Endothelial cell of umbilical vein (primary cell): Measurements from ENCODE around the gene TPRG1L. TPM values are rescaled to one million over a fixed set of nuclear protein-coding genes. Genes with fewer than 3 reads are reported as not detected.

Experiments used
- BruUV-seq: library from RNA; stranded (reverse); fragments of 400-500 nt; replicated peaks from 2 replicates; lab custom pipeline; 2021; lab: Mats Ljungman, UMichigan
- CTCF ChIA-PET: fragments of 300-600, 350-600 bp; sonication (Branson Sonifier 250); formaldehyde crosslinking; loops from one replicate; lab custom pipeline; 2021; ENCODE audit warnings: antibody characterized with exemption, inconsistent platforms; lab: Charles Lee
- POLR2A ChIA-PET: fragments of 300-600, 350-600 bp; sonication (Branson Sonifier 250); formaldehyde crosslinking; loops from one replicate; lab custom pipeline; 2021; ENCODE audit warnings: antibody characterized with exemption, inconsistent platforms; lab: Charles Lee
- DNase-seq: peaks from one replicate; pipeline ENCODE4 v3.0.0-alpha.2; 2011; ENCODE audit warnings: low read depth, low spot score
- FAIRE-seq: peaks from 2 replicates; lab custom pipeline; 2011; peaks lifted over from hg19 to GRCh38; lab: Jason Lieb, UNC
- H2AFZ ChIP-seq: 2 replicates; pipeline ENCODE4 v1.6.0; 2012; ENCODE audit warnings: low read depth, low read length, control low read depth, inconsistent platforms
- H3K27ac ChIP-seq: 2 replicates; pipeline ENCODE4 v1.5.1; 2011; ENCODE audit warnings: low read depth, mild to moderate bottlenecking, control low read depth, low read length, moderate library complexity; ENCODE audit not compliant: insufficient read depth
- H3K27me3 ChIP-seq, 2 experiments: 2 replicates each; pipeline versions ENCODE4 v1.6.0 to v1.6.1; 2011; ENCODE audit warnings: low read length in 2 of 2, mixed read lengths in 1 of 2; ENCODE audit not compliant: control insufficient read depth in 2 of 2, insufficient read depth in 2 of 2
- H3K36me3 ChIP-seq, 2 experiments: 2 replicates in 1 of 2; 3 replicates in 1 of 2; pipeline ENCODE4 v1.5.1; 2011; ENCODE audit warnings: low read length in 2 of 2, mild to moderate bottlenecking in 1 of 2, moderate library complexity in 1 of 2; ENCODE audit not compliant: control insufficient read depth in 2 of 2, insufficient read depth in 2 of 2; ENCODE audit errors: extremely low read depth in 1 of 2
- H3K4me1 ChIP-seq: 3 replicates; pipeline ENCODE4 v1.5.1; 2011; ENCODE audit warnings: mild to moderate bottlenecking, low read length; ENCODE audit not compliant: control insufficient read depth, insufficient read depth; ENCODE audit errors: extremely low read depth
- H3K4me2 ChIP-seq: 2 replicates; pipeline ENCODE4 v1.6.1; 2011; ENCODE audit warnings: low read length, control low read depth, mixed read lengths; ENCODE audit not compliant: insufficient read depth
- H3K4me3 ChIP-seq, 3 experiments: fragments of 200-600 bp in 1 of 3; sonication (generic), shearing (Covaris generic) in 1 of 3; replicated peaks in 1 of 3; 2 replicates each; pipeline ENCODE4 v1.5.1; 2011 to 2016; ENCODE audit warnings: control low read depth in 3 of 3, low read length in 3 of 3, mild to moderate bottlenecking in 2 of 3, inconsistent platforms in 1 of 3, low read depth in 1 of 3, moderate library complexity in 1 of 3; ENCODE audit not compliant: insufficient read depth in 1 of 3
- H3K79me2 ChIP-seq: 2 replicates; pipeline ENCODE4 v1.6.0; 2012; ENCODE audit warnings: low read length, inconsistent platforms; ENCODE audit not compliant: control insufficient read depth, insufficient read depth
- H3K9ac ChIP-seq: replicated peaks from 2 replicates; pipeline ENCODE3; 2011; ENCODE audit warnings: low read length, control low read depth; ENCODE audit not compliant: insufficient read depth; ENCODE audit errors: extremely low read depth
- H3K9me1 ChIP-seq: replicated peaks from 3 replicates; pipeline ENCODE4 v1.6.0; 2011; ENCODE audit warnings: mild to moderate bottlenecking, low read length; ENCODE audit not compliant: control insufficient read depth, insufficient read depth; ENCODE audit errors: extremely low read depth
- H3K9me3 ChIP-seq: replicated peaks from 2 replicates; pipeline ENCODE4 v1.5.1; 2012; ENCODE audit warnings: low read length, inconsistent platforms; ENCODE audit not compliant: control insufficient read depth, insufficient read depth
- H4K20me1 ChIP-seq: replicated peaks from 2 replicates; pipeline ENCODE3; 2011; ENCODE audit warnings: mild to moderate bottlenecking, low read length; ENCODE audit not compliant: control insufficient read depth, insufficient read depth; ENCODE audit errors: extremely low read depth
- CTCF ChIP-seq, 2 donors: IDR thresholded peaks; 1 replicate in 1 of 2; 2 replicates in 1 of 2; pipeline ENCODE4 v1.5.1; 2011; ENCODE audit warnings: low read length in 2 of 2, mild to moderate bottlenecking in 2 of 2, moderate library complexity in 2 of 2, control low read depth in 1 of 2, inconsistent platforms in 1 of 2, low read depth in 1 of 2; ENCODE audit not compliant: insufficient read depth in 1 of 2; ENCODE audit errors: extremely low read depth in 1 of 2
- EZH2 ChIP-seq: IDR thresholded peaks from 2 replicates; pipeline ENCODE4 v1.6.1; 2012; ENCODE audit warnings: borderline replicate concordance, low read depth, mild to moderate bottlenecking, moderate library complexity, low read length, inconsistent platforms; ENCODE audit not compliant: severe bottlenecking
- FOS ChIP-seq: IDR thresholded peaks from 2 replicates; pipeline ENCODE4 v1.6.1; 2011; ENCODE audit warnings: mild to moderate bottlenecking, low read length, moderate library complexity, borderline replicate concordance; ENCODE audit not compliant: insufficient read depth
- GATA2 ChIP-seq: IDR thresholded peaks from 2 replicates; pipeline ENCODE4 v1.7.0; 2011; ENCODE audit warnings: low read depth, mild to moderate bottlenecking, moderate library complexity, mixed read lengths, low read length; ENCODE audit not compliant: insufficient read length, insufficient read depth
- JUN ChIP-seq: IDR thresholded peaks from 2 replicates; pipeline ENCODE4 v1.6.1; 2011; ENCODE audit warnings: borderline replicate concordance, low read depth; ENCODE audit not compliant: insufficient read length, insufficient read depth
- MAX ChIP-seq: IDR thresholded peaks from 2 replicates; pipeline ENCODE4 v1.6.1; 2011; ENCODE audit not compliant: insufficient read depth, insufficient read length
- MYC ChIP-seq: IDR thresholded peaks from one replicate; pipeline ENCODE4 v1.6.1; 2011; ENCODE audit warnings: mild to moderate bottlenecking, low read depth, low read length
- POLR2A ChIP-seq: IDR thresholded peaks from 2 replicates; pipeline ENCODE4 v1.6.1; 2012; ENCODE audit warnings: low read depth, mild to moderate bottlenecking, control low read depth, low read length
- POLR2AphosphoS5 ChIP-seq: IDR thresholded peaks from 2 replicates; pipeline ENCODE4 v1.6.1; 2012; ENCODE audit warnings: low read depth, mild to moderate bottlenecking, control low read depth, low read length, moderate library complexity; ENCODE audit not compliant: insufficient read depth
- dilution Hi-C: fragments of 300-500 bp; cut with MboI; formaldehyde crosslinking; loops from one replicate; pipeline ENCODE4 v1.15.0; 2019; ENCODE audit warnings: low sequenced_read_pairs; ENCODE audit not compliant: extremely low pct_ligation_motif_present
- intact Hi-C: fragments of 100-400 bp; cut with micrococcal nuclease; formaldehyde crosslinking; loops from one replicate; pipeline ENCODE4 v1.10.0; 2022
- polyA plus RNA-seq, 4 experiments: library from polyadenylated mRNA; depleted of rRNA in 3 of 4; stranded (reverse) in 3 of 4; unstranded in 1 of 4; fragments of >200 nt; gene quantifications; 2 replicates each; pipeline versions ENCODE4 v1.2.1 to v1.2.3, GENCODE V29; 2011 to 2012; ENCODE audit warnings: missing spikeins in 1 of 4
- total RNA-seq: library from RNA; stranded (reverse); gene quantifications from 2 replicates; pipeline ENCODE4 v1.2.3, GENCODE V29; 2021

The TPRG1L gene
- total and polyA plus RNA-seq, 2 donors (not counting 3 experiments of a cell fraction or from before 2014, with no cell fraction given) = 52.3 to 53.8 TPM

DNA sequence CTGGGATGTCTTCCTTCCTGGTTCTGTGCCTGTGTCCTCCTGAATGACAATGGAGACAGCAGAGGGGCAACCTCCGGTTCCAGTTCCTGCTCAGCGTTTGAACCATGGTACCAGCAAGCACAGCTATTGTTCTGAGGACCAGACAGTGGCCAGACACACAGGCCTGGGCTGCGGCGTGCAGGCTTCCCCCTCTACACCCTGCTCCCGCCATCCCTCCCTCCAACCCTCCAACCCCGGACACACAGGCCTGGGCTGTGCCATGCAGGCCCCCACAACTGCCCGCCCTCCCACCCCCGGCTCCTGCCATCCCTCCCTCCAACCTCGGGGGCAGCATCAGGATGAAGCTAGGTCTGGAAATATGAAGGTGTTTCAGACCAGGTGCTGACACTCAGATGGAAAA is 8.0 kb upstream of the TPRG1L start:
- H3K79me2 ChIP-seq = no peaks in the 10 kb centered on the region

More for the DNA sequence above, 8.0 kb upstream of the TPRG1L start:
- BruUV-seq = no TSS peak
- H3K4me1 ChIP-seq = peaks cover 38% of the 10 kb centered on the region
- FAIRE-seq (no peak), DNase-seq (no peak)
- no peak overlapping the region for H3K4me2 ChIP-seq
- no peaks in the 10 kb centered on the region for H3K9me3 ChIP-seq
- POLR2A ChIA-PET = no interaction called here
- H3K27ac ChIP-seq = no peak overlapping the region
- no peaks in the 10 kb centered on the region for H3K36me3 ChIP-seq
- no peaks in the 10 kb centered on the region for H3K27me3 ChIP-seq
- no peaks in the 10 kb centered on the region for H4K20me1 ChIP-seq
- H2AFZ ChIP-seq = no peak overlapping the region
- dilution Hi-C loops (no loop called here), intact Hi-C loops (no loop called here)
- TF ChIP-seq POLR2AphosphoS5 (no peak), JUN (no peak), POLR2A (no peak), MAX (no peak), FOS (no peak), MYC (no peak), GATA2 (no peak), CTCF (IDR thresholded peaks at IDR 0.05; ENCODE audit: extremely low read depth in 1 of 2, insufficient read depth in 1 of 2, low read depth in 1 of 2, low read length in 2 of 2) (no peak), EZH2 (no peak)
- H3K4me3 ChIP-seq = no peak overlapping the region
- no peaks in the 10 kb centered on the region for H3K9me1 ChIP-seq
- H3K9ac ChIP-seq = no peak overlapping the region
- CTCF ChIA-PET = interaction anchor here (1.1 to 2.8 kb wide), 5 partner anchors 28 to 164 kb away, joined by 3 to 11 read pairs (median 6); no protein-coding TSS in a partner anchor
